KMS-11 (cell line): ENCODE data around the gene GRK2.

Experiments used
- H2AFZ ChIP-seq: fragments of 200-600 bp; sonication (generic); 2 replicates; pipeline ENCODE4 v1.6.1; 2016; ENCODE audit warnings: antibody characterized with exemption, mixed run types, low read depth
- H3K27ac ChIP-seq: fragments of 200-600 bp; sonication (generic); 2 replicates; pipeline ENCODE4 v1.6.1; 2016; ENCODE audit warnings: mild to moderate bottlenecking, mixed run types
- H3K27me3 ChIP-seq: fragments of 200-600 bp; sonication (generic); 2 replicates; pipeline ENCODE4 v1.6.1; 2017; ENCODE audit warnings: mild to moderate bottlenecking, low read depth, mixed run types, moderate library complexity; ENCODE audit not compliant: insufficient read depth
- H3K36me3 ChIP-seq: fragments of 200-600 bp; sonication (generic); 2 replicates; pipeline ENCODE4 v1.6.1; 2017; ENCODE audit warnings: mild to moderate bottlenecking, mixed run types; ENCODE audit not compliant: insufficient read depth
- H3K4me1 ChIP-seq: fragments of 200-600 bp; sonication (generic); 2 replicates; pipeline ENCODE4 v1.6.1; 2016; ENCODE audit warnings: mild to moderate bottlenecking, low read depth, mixed run types; ENCODE audit not compliant: poor library complexity, severe bottlenecking
- H3K4me2 ChIP-seq: fragments of 200-600 bp; sonication (generic); 2 replicates; pipeline ENCODE4 v1.7.0; 2016; ENCODE audit warnings: mild to moderate bottlenecking, mixed run types
- H3K4me3 ChIP-seq: fragments of 200-600 bp; sonication (generic); IDR thresholded peaks from 2 replicates; pipeline ENCODE4 v1.6.1; 2017; ENCODE audit warnings: low read depth, low read length, mixed read lengths; ENCODE audit not compliant: insufficient read depth
- H3K79me2 ChIP-seq: fragments of 200-600 bp; sonication (generic); 2 replicates; pipeline ENCODE4 v1.6.1; 2016; ENCODE audit warnings: low read depth, mixed run types; ENCODE audit not compliant: insufficient read depth
- H3K9ac ChIP-seq: fragments of 200-600 bp; sonication (generic); 2 replicates; pipeline ENCODE4 v1.6.1; 2016; ENCODE audit warnings: mild to moderate bottlenecking, mixed run types
- H4K20me1 ChIP-seq: fragments of 200-600 bp; sonication (generic); 2 replicates; pipeline ENCODE4 v1.6.1; 2016; ENCODE audit warnings: mild to moderate bottlenecking, mixed run types; ENCODE audit not compliant: insufficient read depth
- CTCF ChIP-seq: fragments of 200-600 bp; sonication (generic); conservative IDR thresholded peaks from 2 replicates; pipeline ENCODE4 v1.6.1; 2017; ENCODE audit warnings: low read depth, mild to moderate bottlenecking, antibody characterized with exemption, low read length, moderate library complexity, mixed read lengths

GRK2 gene

DNA sequence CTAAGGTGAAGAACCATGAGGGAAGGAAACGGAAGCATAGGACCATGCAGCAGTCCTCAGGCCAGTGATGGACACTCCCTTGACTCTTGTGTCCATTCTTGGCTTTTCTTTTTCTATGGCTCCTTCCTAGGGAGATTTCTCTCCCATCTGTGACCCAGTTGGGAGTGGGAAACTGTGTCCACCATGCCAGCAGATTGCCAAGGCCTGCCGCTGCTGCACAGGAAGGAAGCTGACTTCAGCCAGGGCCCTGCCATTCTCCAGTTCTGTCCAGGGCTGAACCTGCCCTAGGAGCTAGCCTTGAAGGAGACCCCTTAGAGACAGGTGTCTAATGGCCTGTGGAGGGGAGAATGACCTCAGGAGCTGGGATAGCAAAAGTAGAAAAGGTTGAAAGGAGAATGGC, 54.4 kb downstream of the GRK2 start:
- no peak for TF ChIP-seq CTCF

GRCh38 chr11:67321313-67321871, 55.1 kb downstream of the GRK2 start:
- H3K4me1 ChIP-seq = peaks cover 18% of the 10 kb centered on the region
- no peak overlapping the region for H3K27ac ChIP-seq
- no peak overlapping the region for H3K4me3 ChIP-seq
- no peak overlapping the region for H3K9ac ChIP-seq
- no peaks in the 10 kb centered on the region for H3K79me2 ChIP-seq
- H3K4me2 ChIP-seq = no peak overlapping the region
- no peaks in the 10 kb centered on the region; the same call in 1 of the 2 replicates for H3K27me3 ChIP-seq
- H2AFZ ChIP-seq = no peak overlapping the region
- no peaks in the 10 kb centered on the region for H3K36me3 ChIP-seq
- H4K20me1 ChIP-seq = no peaks in the 10 kb centered on the region
- TF ChIP-seq CTCF = no peak

More for the DNA sequence above, 54.4 kb downstream of the GRK2 start:
- H3K4me1 ChIP-seq = peaks cover 21% of the 10 kb centered on the region
- H3K27me3 ChIP-seq = no peaks in the 10 kb centered on the region; the same call in 1 of the 2 replicates
- no peak overlapping the region for H3K9ac ChIP-seq
- H3K4me3 ChIP-seq = no peak overlapping the region
- no peak overlapping the region for H2AFZ ChIP-seq
- H3K36me3 ChIP-seq = no peaks in the 10 kb centered on the region
- no peak overlapping the region for H3K4me2 ChIP-seq
- H3K27ac ChIP-seq = no peak overlapping the region
- no peaks in the 10 kb centered on the region for H3K79me2 ChIP-seq
- no peaks in the 10 kb centered on the region for H4K20me1 ChIP-seq

- Histone ChIP-seq H3K9ac (no peak overlapping the region), H3K4me3 (no peak overlapping the region), H3K36me3 (no peaks in the 10 kb centered on the region), H2AFZ (no peak overlapping the region), H3K79me2 (no peaks in the 10 kb centered on the region), H3K27ac (no peak overlapping the region), H4K20me1 (no peaks in the 10 kb centered on the region), H3K27me3 (no peaks in the 10 kb centered on the region; the same call in 1 of the 2 replicates), H3K4me1 (peaks cover 17% of the 10 kb centered on the region), H3K4me2 (no peak overlapping the region)
- TF ChIP-seq CTCF = no peak
These were observed 55.8 kb downstream of the GRK2 start for GRCh38 chr11:67322049-67322448.

GRCh38 chr11:67323526-67323925, 57.3 kb downstream of the GRK2 start:
- no peak overlapping the region for H3K4me2 ChIP-seq
- no peak for TF ChIP-seq CTCF
- no peak overlapping the region for H3K27ac ChIP-seq
- no peak overlapping the region for H3K4me3 ChIP-seq
- no peaks in the 10 kb centered on the region; the same call in 1 of the 2 replicates for H3K27me3 ChIP-seq
- H2AFZ ChIP-seq = no peak overlapping the region
- no peak overlapping the region for H3K9ac ChIP-seq
- H3K36me3 ChIP-seq = no peaks in the 10 kb centered on the region
- no peaks in the 10 kb centered on the region for H4K20me1 ChIP-seq
- H3K79me2 ChIP-seq = no peaks in the 10 kb centered on the region
- peaks cover 14% of the 10 kb centered on the region for H3K4me1 ChIP-seq
